GM12892 (cell line): ENCODE measurements around the gene GALNT7.
A peak's percentile ranks its signal among the peaks of the same experiment; 100 is the strongest.

ENCODE experiments used
- DNase-seq: peaks from one replicate; pipeline ENCODE4 v3.0.0; 2011; ENCODE audit not compliant: insufficient read length
- FAIRE-seq: peaks from 2 replicates; lab custom pipeline; 2011; peaks lifted over from hg19 to GRCh38; lab: Jason Lieb, UNC
- POLR2A ChIP-seq: IDR thresholded peaks from 2 replicates; pipeline ENCODE4 v1.6.1; 2011; ENCODE audit warnings: low read depth, low read length, control low read depth
- POLR2AphosphoS5 ChIP-seq: IDR thresholded peaks from 2 replicates; pipeline ENCODE4 v1.6.1; 2011; ENCODE audit warnings: low read depth, low read length, control low read depth
- TAF1 ChIP-seq: IDR thresholded peaks from 2 replicates; pipeline ENCODE4 v1.6.1; 2011; ENCODE audit warnings: low read depth, mild to moderate bottlenecking, control low read depth, low read length, borderline replicate concordance

The GALNT7 gene

GRCh38 chr4:173166491-173166890 is 2.1 kb upstream of the GALNT7 start:
- TF ChIP-seq POLR2AphosphoS5 (no peak), POLR2A (no peak), TAF1 (no peak)
- DNase-seq (no peak), FAIRE-seq (no peak)

DNA sequence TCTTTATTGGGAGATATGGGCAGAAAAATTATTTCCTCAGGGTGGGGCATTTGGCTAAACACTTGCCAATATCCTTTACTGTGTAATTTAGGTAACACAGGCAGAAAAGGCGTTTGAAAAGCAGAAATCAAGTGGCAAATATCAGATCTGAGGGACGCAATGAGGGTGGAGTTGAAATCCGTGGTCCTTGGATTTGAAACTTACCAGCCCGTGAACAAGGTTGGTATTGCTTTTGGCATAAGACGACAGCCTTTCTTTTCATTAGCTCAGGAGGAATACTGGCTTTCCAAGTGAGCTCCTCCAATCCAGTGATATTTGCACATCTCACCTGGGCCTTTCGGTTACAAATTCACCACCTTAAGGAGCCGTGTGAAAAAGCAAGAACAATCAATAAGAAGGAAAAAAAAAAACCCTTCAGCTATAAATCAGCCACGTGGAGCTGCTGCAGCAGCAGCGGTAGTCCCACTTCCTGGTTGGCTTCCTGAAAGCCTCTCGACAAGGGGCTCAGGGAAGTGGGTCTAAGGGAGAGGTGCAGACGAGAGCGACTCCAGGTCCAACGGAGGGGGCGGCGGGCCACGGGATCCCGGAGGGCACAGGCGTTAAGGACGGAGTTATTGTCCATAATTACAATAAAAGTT is 734 bp upstream of the GALNT7 start:
- peak; percentile 85 for FAIRE-seq
- TF ChIP-seq POLR2AphosphoS5 (no peak), POLR2A (no peak), TAF1 (0 out of 2 replicates have a peak, but pooled peaks have one; percentile 45)

GRCh38 chr4:173169178-173169427 is 492 bp downstream of the GALNT7 start:
- DNase-seq (no peak), FAIRE-seq (no peak)
- TF ChIP-seq POLR2AphosphoS5 (no peak), POLR2A (no peak), TAF1 (no peak)

More for the DNA sequence above, 734 bp upstream of the GALNT7 start:
- DNase-seq = peak; percentile 25

GRCh38 chr4:173169428-173170181 is 994 bp downstream of the GALNT7 start:
- FAIRE-seq (peak; percentile 88), DNase-seq (peak; percentile 72)
- 0 out of 2 replicates have a peak, but pooled peaks have one; percentile 56 for TF ChIP-seq POLR2A
- TF ChIP-seq TAF1 = no peak
- TF ChIP-seq POLR2AphosphoS5 = no peak

DNA sequence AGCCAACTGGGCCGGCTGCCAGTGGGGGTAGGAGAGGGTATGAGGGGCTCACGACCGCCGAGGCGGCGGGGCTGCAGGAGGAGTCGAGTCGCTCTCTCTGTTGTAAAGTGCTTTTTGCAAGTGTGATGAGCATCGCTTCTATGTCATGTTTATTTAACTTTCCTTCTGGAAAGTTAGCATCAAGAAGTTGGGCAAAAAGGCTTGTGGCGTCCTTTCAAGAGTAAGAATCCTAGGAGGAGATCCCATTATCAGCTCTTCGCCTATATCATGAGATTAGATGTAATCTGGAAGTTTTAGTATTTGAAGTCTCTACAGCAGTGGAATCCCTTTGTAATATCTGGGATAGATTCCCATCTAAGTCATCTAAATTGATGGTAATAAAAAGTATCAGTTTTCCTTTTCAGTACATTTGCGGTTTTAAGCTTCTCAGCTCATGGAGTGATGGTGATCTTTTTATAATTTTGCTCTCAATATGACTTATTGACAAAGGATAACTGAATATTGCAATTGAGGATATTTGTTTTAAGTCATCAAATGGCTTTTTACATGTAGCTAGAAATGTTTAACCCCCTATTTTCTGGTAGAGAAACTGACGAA is 1.7 kb downstream of the GALNT7 start:
- no peak for TF ChIP-seq POLR2AphosphoS5
- TF ChIP-seq POLR2A = no peak
- no peak for TF ChIP-seq TAF1
- no peak for FAIRE-seq
- DNase-seq = no peak

GRCh38 chr4:173171098-173171497 is 2.5 kb downstream of the GALNT7 start:
- FAIRE-seq (no peak), DNase-seq (no peak)

DNA sequence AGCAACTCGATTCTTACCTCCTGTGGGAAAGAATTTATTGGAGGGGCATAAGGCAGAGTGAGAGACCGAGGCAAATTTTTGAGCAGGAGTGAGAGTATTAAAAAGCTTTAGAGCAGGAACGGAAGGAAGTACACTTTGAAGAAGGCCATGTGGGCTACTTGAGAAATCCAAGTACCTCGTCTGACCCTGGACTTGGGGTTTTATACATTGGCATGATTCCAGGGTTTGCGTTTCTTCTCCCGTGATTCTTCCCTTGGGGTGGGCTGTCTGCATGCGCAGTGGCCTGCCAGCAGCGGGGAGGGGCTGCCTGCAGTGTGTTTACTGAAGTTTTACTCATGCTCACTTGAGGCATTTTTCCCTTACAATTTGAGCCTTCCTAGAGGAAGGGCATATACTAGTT is 3.4 kb downstream of the GALNT7 start:
- TF ChIP-seq POLR2A (no peak), TAF1 (no peak), POLR2AphosphoS5 (no peak)
- FAIRE-seq (no peak), DNase-seq (no peak)

More at GRCh38 chr4:173171098-173171497, 2.5 kb downstream of the GALNT7 start:
- TF ChIP-seq TAF1 (no peak), POLR2AphosphoS5 (no peak), POLR2A (no peak)

- no peak for FAIRE-seq
Measured at GRCh38 chr4:173174184-173174583, 5.6 kb downstream of the GALNT7 start.

GRCh38 chr4:173174594-173175012 is 6.0 kb downstream of the GALNT7 start:
- DNase-seq (no peak), FAIRE-seq (no peak)
- no peak for TF ChIP-seq POLR2AphosphoS5
- no peak for TF ChIP-seq TAF1
- no peak for TF ChIP-seq POLR2A

More at GRCh38 chr4:173174184-173174583, 5.6 kb downstream of the GALNT7 start:
- TF ChIP-seq POLR2AphosphoS5 (no peak), TAF1 (no peak), POLR2A (no peak)
- DNase-seq = no peak

DNA sequence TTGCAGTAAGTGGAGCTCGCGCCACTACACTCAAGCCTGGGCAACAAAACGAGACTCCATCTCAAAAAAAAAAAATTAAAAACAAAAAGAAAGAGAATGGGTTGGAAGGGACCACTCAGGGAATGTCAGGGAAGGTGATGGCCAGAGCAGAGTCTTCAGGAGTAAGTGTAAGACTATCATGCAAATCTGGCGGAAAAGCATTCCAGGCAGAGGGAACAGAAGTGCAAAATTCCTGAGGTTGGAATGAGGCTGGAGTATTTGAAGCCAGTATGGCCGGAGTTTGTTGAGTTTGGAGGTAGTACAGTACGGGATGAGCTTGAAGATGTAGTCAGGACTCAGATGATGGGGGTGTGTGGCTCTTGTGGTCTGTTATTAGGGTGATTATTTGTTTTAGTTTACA is 7.4 kb downstream of the GALNT7 start:
- no peak for FAIRE-seq
- TF ChIP-seq TAF1 (no peak), POLR2A (no peak), POLR2AphosphoS5 (no peak)
- no peak for DNase-seq

GRCh38 chr4:173177232-173177631 is 8.6 kb downstream of the GALNT7 start:
- TF ChIP-seq POLR2A (no peak), TAF1 (no peak)
- FAIRE-seq (peak; percentile 21), DNase-seq (no peak)

GRCh38 chr4:173178144-173178543 is 9.5 kb downstream of the GALNT7 start:
- DNase-seq = no peak
- TF ChIP-seq TAF1 (no peak), POLR2A (no peak), POLR2AphosphoS5 (no peak)
- no peak for FAIRE-seq
